Measurements from ENCODE around the gene ERC2.

Gene ERC2

DNA sequence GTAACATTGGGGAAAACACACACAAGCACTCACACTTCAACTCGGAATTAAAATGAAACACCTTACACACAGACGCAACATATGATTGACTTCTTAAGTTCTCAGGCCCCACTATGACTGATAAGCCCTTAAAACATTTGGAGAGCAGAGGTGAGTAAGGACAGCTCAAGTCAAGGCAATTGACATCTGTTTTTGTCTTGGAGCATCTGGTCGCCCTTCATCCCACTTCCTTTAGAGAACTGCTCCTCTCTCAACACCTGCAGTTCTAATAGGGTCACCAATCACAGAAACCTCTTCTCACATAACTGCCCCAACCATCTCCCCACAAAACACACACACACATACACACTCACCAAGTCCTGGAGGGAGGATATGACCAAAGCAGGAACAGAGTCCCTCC lies 43.4 kb downstream of the ERC2 start:
- DNase-seq: no peak

GRCh38 chr3:56424336-56424735 lies 43.9 kb downstream of the ERC2 start:
- DNase-seq: no peak

DNA sequence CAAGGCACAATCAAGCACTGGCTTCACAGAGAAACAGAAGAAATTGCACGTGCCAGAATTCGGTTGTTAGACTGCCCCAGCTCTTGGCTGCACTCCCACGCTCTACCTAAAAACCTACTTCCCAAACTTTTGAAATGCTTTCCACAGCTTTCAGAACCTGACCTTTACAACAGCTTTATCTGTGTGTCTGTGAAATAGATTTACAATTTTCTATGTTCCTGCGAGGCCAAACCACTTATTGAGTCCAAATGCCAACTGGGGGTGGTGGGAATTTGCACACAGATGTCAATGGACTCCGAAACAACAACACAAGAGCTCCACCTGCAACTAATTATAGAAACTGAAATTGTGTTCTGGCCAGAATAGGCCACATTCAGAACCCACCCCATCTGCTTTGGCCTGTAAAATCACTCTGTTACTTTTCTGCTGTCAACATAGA lies 44.6 kb downstream of the ERC2 start:
- no peak for DNase-seq

- no peak for DNase-seq
Measured at GRCh38 chr3:56422316-56422715, 46.0 kb downstream of the ERC2 start.

DNA sequence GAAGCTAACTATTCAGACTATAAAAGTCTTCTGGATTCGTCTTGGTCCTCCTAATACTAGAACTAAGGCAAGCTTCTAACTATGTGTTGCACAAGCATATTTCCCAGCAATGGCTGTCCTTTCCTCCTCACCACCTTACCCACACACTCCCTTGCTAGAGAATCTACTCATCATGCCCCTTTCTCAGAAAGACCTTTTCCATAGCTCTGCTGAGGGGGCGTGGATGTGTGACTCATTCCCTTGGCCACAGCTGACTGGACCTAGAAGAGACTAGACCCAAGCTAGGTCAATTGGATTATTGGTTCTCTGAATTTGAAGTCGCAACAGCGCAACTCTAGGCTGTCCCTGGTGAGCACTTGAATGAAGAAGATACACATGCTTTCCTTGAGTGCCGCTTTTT lies 47.1 kb downstream of the ERC2 start:
- DNase-seq: no peak

DNA sequence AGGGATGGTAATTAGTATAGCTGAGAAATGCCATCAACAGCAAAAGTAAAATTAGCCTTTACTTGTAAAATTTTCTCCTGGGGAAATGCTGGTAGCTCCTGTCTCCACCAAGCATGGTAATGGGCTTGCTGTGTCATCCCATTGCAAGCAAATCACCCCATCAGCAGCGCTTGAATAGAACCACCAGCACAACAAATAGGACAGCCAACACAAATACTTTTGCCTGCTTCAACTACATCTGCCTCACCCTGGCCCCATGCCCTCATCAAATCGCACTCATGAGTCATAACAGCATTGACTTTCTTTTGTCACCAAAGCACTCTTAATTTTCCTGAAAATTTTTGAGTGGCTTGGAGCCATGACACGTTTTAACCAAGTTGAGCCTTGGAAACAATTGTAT lies 52.6 kb downstream of the ERC2 start:
- no peak for DNase-seq

- no peak for DNase-seq
Measured at GRCh38 chr3:56413911-56414310, 54.4 kb downstream of the ERC2 start.

DNA sequence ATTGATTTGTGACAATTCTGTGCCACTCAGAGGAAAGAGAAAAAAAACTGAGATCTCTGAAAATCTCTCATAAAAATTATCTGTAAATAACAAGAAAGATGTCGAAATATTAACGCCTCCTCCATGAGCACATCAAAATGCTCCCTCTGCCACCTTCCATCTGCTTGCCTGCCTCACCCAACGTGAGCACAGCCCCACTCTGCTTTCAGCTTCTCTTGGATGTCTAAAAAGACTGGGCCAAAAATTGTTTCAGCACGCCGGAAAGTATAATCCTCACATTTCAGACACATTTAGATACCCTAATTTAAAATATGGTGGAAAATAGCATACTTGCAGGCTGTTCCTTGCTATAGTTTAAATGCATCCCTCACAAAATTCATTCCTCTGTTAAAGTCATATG lies 57.1 kb downstream of the ERC2 start:
- no peak for DNase-seq

DNA sequence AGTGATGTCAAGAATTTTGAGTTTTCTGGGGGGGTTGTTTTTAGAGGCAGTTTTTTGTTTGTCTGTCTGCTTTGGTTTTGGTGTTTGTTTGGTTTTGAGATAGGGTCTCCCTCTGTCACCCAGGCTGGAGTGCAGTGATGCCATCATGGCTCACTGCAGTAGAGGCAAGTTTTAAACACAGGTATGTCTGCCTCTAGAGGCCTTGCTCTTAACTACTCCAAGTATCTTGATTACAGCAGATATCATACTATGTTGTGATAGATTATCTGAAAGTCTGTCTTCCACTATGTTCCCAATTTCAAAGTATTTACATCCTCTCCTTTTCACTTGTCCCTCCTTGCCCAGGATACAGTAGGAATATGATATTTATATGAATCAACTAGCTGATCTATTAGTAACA lies 57.7 kb downstream of the ERC2 start:
- DNase-seq: no peak

GRCh38 chr3:56409790-56410189 lies 58.5 kb downstream of the ERC2 start:
- no peak for DNase-seq

DNA sequence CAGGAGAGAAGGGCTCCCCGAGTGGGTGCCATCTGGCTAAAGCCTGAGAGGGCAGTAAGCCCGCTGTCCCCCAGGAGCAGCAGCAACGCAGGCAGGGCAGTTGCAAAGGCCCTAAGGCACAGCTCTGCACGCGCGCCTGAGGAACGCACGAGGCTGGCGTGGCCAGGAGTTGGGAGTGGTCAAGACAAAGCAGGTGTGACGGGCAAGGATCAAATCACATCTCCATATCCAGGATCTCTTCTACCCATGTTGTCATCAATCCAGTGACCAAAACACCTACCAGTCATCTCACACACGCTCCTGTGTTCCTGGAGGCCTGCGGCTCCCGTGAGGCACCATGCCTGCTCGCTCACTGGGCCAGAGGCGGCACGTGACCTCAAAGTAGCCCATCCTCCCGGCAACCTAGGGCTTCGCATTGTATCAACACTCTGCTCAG lies 59.5 kb downstream of the ERC2 start:
- DNase-seq: no peak

- DNase-seq: no peak
Measured at GRCh38 chr3:56406826-56407515, 61.3 kb downstream of the ERC2 start.

DNA sequence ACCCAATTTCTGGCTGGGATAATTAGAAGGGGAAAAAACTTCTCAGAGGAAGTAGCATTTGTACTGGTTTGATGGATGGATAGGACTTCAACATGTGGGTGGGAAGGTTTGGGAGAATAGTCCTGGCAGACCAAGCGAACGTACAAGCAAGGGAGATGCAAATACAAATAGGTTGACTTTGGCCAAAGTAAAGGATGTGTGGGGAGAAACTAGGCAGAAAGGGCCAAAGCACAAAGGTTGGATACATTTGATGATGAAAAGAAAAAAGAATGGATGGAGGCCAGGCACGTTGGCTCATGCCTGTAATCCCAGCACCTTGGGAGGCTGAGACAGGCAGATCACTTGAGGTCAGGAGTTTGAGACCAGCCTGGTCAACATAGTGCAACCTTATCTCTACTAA lies 63.4 kb downstream of the ERC2 start:
- no peak for DNase-seq

DNA sequence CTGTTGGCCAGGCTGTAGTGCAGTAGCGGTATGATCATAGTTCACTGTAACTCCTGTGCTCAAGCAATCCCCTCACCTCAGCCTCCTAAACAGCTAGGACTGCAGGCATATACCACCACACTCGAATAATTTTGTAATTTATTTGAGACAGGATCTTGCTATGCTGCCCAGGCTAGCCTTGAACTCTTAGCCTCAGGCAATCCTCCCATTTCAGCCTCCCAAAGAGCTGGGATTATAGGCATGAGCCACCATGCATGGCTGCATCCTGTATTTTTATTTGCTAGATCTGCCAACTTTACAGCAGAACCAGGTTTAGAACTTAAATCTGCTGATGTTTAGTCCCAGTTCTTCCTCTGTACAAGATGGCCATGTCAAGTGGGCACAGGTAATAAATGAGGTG lies 69.6 kb downstream of the ERC2 start:
- no peak for DNase-seq

DNA sequence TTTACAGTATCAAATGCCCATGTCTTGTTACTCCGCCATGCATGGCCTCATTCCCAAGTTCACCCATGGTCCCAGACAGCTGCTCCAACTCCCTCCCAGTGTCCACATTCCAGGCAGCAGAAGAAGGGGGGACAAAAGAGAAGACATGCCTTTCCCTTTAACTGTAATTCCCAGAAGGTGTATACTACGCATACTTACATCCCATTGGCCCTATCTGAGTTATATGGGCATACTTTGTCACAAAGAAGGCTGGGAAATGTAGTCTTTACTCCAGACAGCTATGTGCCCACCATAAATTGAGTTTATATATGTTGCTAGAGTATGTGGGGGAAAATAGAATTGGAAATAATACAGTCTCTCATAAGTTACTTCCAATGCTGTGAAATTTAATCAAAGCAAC lies 70.5 kb downstream of the ERC2 start:
- DNase-seq: no peak

- DNase-seq: no peak
Measured at GRCh38 chr3:56389183-56389830, 79.0 kb downstream of the ERC2 start.

DNA sequence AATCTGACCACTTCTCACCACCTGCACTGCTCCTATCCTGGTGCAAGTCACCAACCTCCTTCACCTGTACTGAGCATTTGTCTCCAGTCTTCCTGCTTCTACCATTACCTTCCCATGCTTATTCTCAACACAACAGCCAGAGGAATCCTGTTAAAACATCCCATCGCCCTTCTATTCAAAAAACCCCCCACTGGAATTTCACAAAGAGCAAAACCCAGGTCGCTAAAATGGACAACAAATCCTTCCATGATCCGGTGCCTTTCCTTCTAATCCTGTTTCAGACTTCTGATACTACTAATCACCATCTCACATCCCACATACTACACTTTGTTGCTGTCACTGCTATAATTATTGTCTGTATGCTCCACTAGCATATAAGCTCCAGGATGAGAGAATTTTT lies 85.2 kb downstream of the ERC2 start:
- no peak for DNase-seq

- no peak for DNase-seq
Measured at GRCh38 chr3:56379723-56380287, 88.5 kb downstream of the ERC2 start.

DNA sequence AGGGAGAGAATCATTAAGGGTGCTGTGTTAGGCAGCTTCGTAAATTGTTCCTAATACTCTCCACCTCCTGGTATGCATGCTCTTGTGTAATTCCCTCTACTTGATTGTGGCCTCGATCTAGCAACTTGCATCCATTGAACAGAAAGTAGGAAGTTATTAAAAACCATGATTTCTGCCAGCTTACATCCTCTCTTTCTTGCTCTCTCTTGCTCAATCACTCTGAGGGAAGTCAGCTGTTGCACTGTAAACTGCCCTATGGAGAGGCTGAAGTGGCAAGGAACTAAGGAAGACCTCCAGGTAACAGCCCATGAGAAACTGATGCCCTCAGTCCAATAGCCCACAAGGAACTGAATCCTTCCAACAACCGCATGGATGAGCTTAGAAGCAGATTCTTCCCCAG lies 92.6 kb downstream of the ERC2 start:
- peak in 2 of 4 experiments; percentile 7 to 22 for DNase-seq

- no peak for DNase-seq
Measured at GRCh38 chr3:56373386-56373785, 94.9 kb downstream of the ERC2 start.

DNA sequence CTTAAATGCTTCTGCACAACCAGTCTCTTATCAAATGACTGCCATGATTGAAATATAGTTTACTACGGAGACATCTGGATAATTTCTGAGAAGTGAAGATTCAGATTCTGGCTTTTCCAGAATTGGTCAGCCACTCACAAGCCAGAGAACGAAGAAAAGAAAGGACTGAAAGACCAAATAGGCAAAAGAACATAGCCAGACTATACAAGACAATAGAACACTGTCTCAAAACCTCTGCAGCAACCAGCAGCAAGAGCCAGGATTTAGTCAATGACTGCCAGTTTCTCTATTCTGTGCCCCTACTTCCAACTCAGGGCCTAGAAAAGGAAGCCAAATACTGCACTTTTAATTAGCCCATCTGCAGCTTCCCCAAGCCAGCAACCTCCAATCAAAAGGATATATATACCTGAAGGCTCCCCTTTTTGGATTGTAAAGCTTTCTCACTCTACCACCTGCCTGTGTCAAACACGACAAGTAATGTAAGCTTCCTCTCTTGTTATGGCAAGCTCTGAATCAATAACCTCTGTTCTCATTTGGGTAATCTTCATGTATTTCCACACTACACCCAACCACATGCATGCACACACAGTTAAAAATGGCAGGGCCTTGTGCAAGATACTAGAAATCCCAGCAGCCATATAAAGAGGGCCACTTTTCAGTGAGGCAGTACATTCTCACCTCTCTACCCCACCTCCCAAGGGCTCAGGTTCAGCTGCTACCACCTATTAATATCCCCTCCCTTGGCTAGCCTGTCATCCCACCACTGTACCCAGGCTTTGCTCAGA lies 97.1 kb downstream of the ERC2 start:
- no peak for DNase-seq

GRCh38 chr3:56369914-56370313 lies 98.4 kb downstream of the ERC2 start:
- DNase-seq: no peak

DNA sequence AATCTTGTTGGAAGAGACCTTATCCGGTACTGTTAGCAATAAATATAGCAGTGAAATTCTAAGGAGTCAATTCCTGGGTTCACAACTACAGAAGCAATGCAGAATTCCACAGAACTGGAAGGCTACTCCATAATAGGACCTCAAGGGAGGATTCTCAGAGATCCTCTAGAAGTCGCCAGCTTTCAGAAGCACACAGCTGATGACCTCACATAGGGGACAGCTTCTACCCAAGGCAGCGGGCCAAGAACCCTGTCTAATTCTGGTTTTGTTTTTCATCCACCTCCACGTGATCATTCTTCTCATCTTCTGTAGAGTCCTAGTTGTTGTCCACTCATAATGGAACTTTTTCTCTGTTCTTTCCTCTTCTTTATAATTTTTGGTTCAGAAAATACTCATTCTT lies 99.4 kb downstream of the ERC2 start:
- no peak for DNase-seq

Measured in suppressor macrophage (primary cell).